HG03039 (cell line): ENCODE results near the gene RPL37.
"Not testable (repeated sequence)": the region's sequence is repeated elsewhere in the genome, so short reads cannot be mapped to it uniquely, and the experiment has no call there.

Source experiments
- ATAC-seq: cut with Tn5 transposase; IDR thresholded peaks from one replicate; pipeline ENCODE4 v1.9.1; 2021; ENCODE audit warnings: mild to moderate bottlenecking, moderate library complexity; ENCODE audit not compliant: unreplicated experiment

Gene RPL37

GRCh38 chr5:40834849-40835787, at the start of gene RPL37:
Gene RPL37, minus strand, starts transcription at chr5:40835222. Its CDS starts 37 bp downstream, at chr5:40835185.
- peak; percentile 93 for ATAC-seq

GRCh38 chr5:40883051-40883450, 48.0 kb upstream of the RPL37 start:
- not testable (repeated sequence) for ATAC-seq

GRCh38 chr5:40882291-40882690, 47.3 kb upstream of the RPL37 start:
- no peak for ATAC-seq

GRCh38 chr5:40879163-40879942, 44.3 kb upstream of the RPL37 start:
- no peak for ATAC-seq

GRCh38 chr5:40877371-40877988, 42.5 kb upstream of the RPL37 start:
- no peak for ATAC-seq

GRCh38 chr5:40875958-40876357, 40.9 kb upstream of the RPL37 start:
- no peak for ATAC-seq

- no peak for ATAC-seq
Measured at GRCh38 chr5:40873286-40873880, 38.4 kb upstream of the RPL37 start.

GRCh38 chr5:40872253-40872652, 37.2 kb upstream of the RPL37 start:
- not testable (repeated sequence) for ATAC-seq

GRCh38 chr5:40871177-40871576, 36.2 kb upstream of the RPL37 start:
- ATAC-seq, result no peak

- no peak for ATAC-seq
Measured at GRCh38 chr5:40869384-40869783, 34.4 kb upstream of the RPL37 start.

- no peak for ATAC-seq
Measured at GRCh38 chr5:40866844-40867243, 31.8 kb upstream of the RPL37 start.

- not testable (repeated sequence) for ATAC-seq
Measured at GRCh38 chr5:40865004-40865403, 30.0 kb upstream of the RPL37 start.

- ATAC-seq, result no peak
Measured at GRCh38 chr5:40860711-40861110, 25.7 kb upstream of the RPL37 start.

GRCh38 chr5:40853632-40854192, 18.7 kb upstream of the RPL37 start:
- ATAC-seq, result no peak

GRCh38 chr5:40847525-40847924, 12.5 kb upstream of the RPL37 start:
- no peak for ATAC-seq

- ATAC-seq, result no peak
Measured at GRCh38 chr5:40846371-40846770, 11.3 kb upstream of the RPL37 start.

- no peak for ATAC-seq
Measured at GRCh38 chr5:40844565-40844964, 9.5 kb upstream of the RPL37 start.

- ATAC-seq, result no peak
Measured at GRCh38 chr5:40842351-40842750, 7.3 kb upstream of the RPL37 start.

- ATAC-seq, result peak; percentile 45
Measured at GRCh38 chr5:40841068-40841805, 6.2 kb upstream of the RPL37 start, which contains the start of gene CARD6. Gene CARD6, plus strand, starts transcription at chr5:40841367. Its CDS starts 16 bp downstream, at chr5:40841383.

- ATAC-seq, result no peak
Measured at GRCh38 chr5:40838086-40838485, 3.1 kb upstream of the RPL37 start.
